Uterus (tissue), 4 donors: Measurements from ENCODE around the gene JAG1. TPM values are rescaled to one million over a fixed set of nuclear protein-coding genes. Genes with fewer than 3 reads are reported as not detected.

Experiments used
- DNase-seq, 2 donors: peaks; one replicate each; pipeline ENCODE4 v3.0.0-alpha.2; 2019 to 2020
- H3K27ac ChIP-seq, 2 donors: fragments of 200-600 bp; sonication (generic); 1 replicate in 1 of 2; 2 replicates in 1 of 2; pipeline ENCODE4 v1.5.1; 2016 to 2018
- H3K27me3 ChIP-seq, 2 donors: fragments of 200-600 bp; sonication (generic); one replicate each; pipeline ENCODE4 v1.5.1; 2018 to 2019; ENCODE audit warnings: control low read depth in 1 of 2
- H3K36me3 ChIP-seq, 2 donors: fragments of 200-600 bp; sonication (generic); one replicate each; pipeline ENCODE4 v1.5.1; 2019; ENCODE audit warnings: control low read depth in 1 of 2
- H3K4me1 ChIP-seq, 2 donors: fragments of 200-600 bp; sonication (generic); one replicate each; pipeline ENCODE4 v1.5.1; 2018 to 2019; ENCODE audit warnings: control low read depth in 1 of 2
- H3K4me3 ChIP-seq, 2 donors: fragments of 200-600 bp; sonication (generic); 1 replicate in 1 of 2; 2 replicates in 1 of 2; pipeline ENCODE4 v1.5.1; 2018 to 2019; ENCODE audit warnings: mild to moderate bottlenecking in 1 of 2
- H3K9me3 ChIP-seq, 2 donors: fragments of 200-600 bp; sonication (generic); one replicate each; pipeline ENCODE4 v1.5.1; 2019; ENCODE audit warnings: control low read depth in 1 of 2
- POLR2A ChIP-seq, 2 donors: fragments of 450-650 bp; IDR thresholded peaks; one replicate each; pipeline ENCODE4 v1.6.1; 2016; ENCODE audit warnings: antibody characterized with exemption in 2 of 2, mild to moderate bottlenecking in 1 of 2, moderate library complexity in 1 of 2
- intact Hi-C: fragments of 100-400 bp; cut with DNase I; formaldehyde crosslinking; loops from one replicate; pipeline ENCODE4 v1.15.1; 2023; ENCODE audit warnings: low total_unique reads
- total RNA-seq, 4 donors: library from RNA; depleted of rRNA in 3 of 4; stranded (reverse); fragments of >200 nt in 3 of 4; gene quantifications; one replicate each; pipeline versions ENCODE4 v1.1.0 to v1.2.4, GENCODE V29; 2014 to 2023
- TF ChIP-seq, protein P1 (sequence below), 4 experiments: fragments of 200-600 bp in 2 of 4; fragments of 450-650 bp in 2 of 4; sonication (generic) in 2 of 4; IDR thresholded peaks; one replicate each; pipeline ENCODE4 v1.5.1; 2016 to 2019; ENCODE audit warnings: antibody characterized with exemption in 4 of 4, mild to moderate bottlenecking in 2 of 4, moderate library complexity in 1 of 4
- donor health status: DM: yes; HTN: yes; CAD: no.

The JAG1 gene
- total RNA-seq, 4 donors from 2014 or later, result 53.8 to 154 (median 111) TPM

- peaks cover 5 to 9% of the 10 kb centered on the region in 2 donors for H3K4me1 ChIP-seq
- no peaks in the 10 kb centered on the region for H3K36me3 ChIP-seq
- intact Hi-C loops, result no loop called here
Measured at GRCh38 chr20:10654250-10654610, 19.6 kb downstream of the JAG1 start.

GRCh38 chr20:10653599-10654249, 20.1 kb downstream of the JAG1 start:
- peaks cover 5 to 9% of the 10 kb centered on the region in 2 donors for H3K4me1 ChIP-seq

More at GRCh38 chr20:10654250-10654610, 19.6 kb downstream of the JAG1 start:
- TF ChIP-seq POLR2A (IDR thresholded peaks at IDR 0.05), result no peak
- TF ChIP-seq, protein P1, sequence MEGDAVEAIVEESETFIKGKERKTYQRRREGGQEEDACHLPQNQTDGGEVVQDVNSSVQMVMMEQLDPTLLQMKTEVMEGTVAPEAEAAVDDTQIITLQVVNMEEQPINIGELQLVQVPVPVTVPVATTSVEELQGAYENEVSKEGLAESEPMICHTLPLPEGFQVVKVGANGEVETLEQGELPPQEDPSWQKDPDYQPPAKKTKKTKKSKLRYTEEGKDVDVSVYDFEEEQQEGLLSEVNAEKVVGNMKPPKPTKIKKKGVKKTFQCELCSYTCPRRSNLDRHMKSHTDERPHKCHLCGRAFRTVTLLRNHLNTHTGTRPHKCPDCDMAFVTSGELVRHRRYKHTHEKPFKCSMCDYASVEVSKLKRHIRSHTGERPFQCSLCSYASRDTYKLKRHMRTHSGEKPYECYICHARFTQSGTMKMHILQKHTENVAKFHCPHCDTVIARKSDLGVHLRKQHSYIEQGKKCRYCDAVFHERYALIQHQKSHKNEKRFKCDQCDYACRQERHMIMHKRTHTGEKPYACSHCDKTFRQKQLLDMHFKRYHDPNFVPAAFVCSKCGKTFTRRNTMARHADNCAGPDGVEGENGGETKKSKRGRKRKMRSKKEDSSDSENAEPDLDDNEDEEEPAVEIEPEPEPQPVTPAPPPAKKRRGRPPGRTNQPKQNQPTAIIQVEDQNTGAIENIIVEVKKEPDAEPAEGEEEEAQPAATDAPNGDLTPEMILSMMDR (IDR thresholded peaks at IDR 0.05), result no peak
- Histone ChIP-seq H3K27ac (peak overlapping the region; percentile 77 to 81), H3K4me3 (no peak overlapping the region), H3K27me3 (no peaks in the 10 kb centered on the region), H3K9me3 (no peaks in the 10 kb centered on the region)
- DNase-seq, result no peak

GRCh38 chr20:10652660-10653261, 21.0 kb downstream of the JAG1 start:
- DNase-seq, result no peak
- no peak for TF ChIP-seq POLR2A (IDR thresholded peaks at IDR 0.05)
- TF ChIP-seq, protein P1 (IDR thresholded peaks at IDR 0.05), result no peak
- no peaks in the 10 kb centered on the region for H3K36me3 ChIP-seq
- no peaks in the 10 kb centered on the region for H3K9me3 ChIP-seq
- H3K27me3 ChIP-seq, result no peaks in the 10 kb centered on the region
- H3K27ac ChIP-seq, result peak overlapping the region; percentile 77 to 81
- H3K4me1 ChIP-seq, result peaks cover 5 to 9% of the 10 kb centered on the region in 2 donors
- intact Hi-C loops, result no loop called here
- H3K4me3 ChIP-seq, result no peak overlapping the region

More at GRCh38 chr20:10653599-10654249, 20.1 kb downstream of the JAG1 start:
- Histone ChIP-seq H3K9me3 (no peaks in the 10 kb centered on the region), H3K27ac (peak overlapping the region; percentile 77 to 81), H3K36me3 (no peaks in the 10 kb centered on the region), H3K27me3 (no peaks in the 10 kb centered on the region), H3K4me3 (peak overlapping the region; percentile 4 to 20)
- intact Hi-C loops, result no loop called here
- TF ChIP-seq, protein P1 (IDR thresholded peaks at IDR 0.05), result no peak
- no peak for TF ChIP-seq POLR2A (IDR thresholded peaks at IDR 0.05)
- peak; percentile 71 to 79 for DNase-seq

DNA sequence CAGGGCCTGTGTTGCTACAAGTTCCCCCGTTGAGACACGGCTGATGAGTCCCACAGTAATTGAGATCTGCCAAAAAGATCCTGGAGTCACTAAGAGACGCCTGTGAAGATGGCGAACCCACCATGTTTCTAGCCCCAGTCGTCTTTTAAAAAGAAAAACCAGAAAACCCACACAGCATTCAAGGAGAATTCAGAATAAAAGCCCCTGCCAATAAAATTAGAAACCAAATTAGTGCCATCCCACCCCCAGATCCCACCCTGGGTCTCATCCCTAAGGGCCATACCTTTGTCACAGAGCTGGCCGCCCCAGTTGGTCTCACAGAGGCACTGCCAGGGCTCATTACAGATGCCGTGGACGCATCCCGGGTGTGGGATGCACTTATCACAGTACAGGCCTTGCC, 21.6 kb downstream of the JAG1 start:
- Histone ChIP-seq H3K27me3 (no peaks in the 10 kb centered on the region), H3K4me3 (no peak overlapping the region), H3K36me3 (no peaks in the 10 kb centered on the region), H3K27ac (peak overlapping the region; percentile 77 to 81), H3K4me1 (peaks cover 5 to 9% of the 10 kb centered on the region in 2 donors), H3K9me3 (no peaks in the 10 kb centered on the region)
- DNase-seq, result no peak
- intact Hi-C loops, result no loop called here
- TF ChIP-seq, protein P1 (IDR thresholded peaks at IDR 0.05), result no peak
- no peak for TF ChIP-seq POLR2A (IDR thresholded peaks at IDR 0.05)
